NCI-H446 treated with DMSO at 0.1 percent for 48 hours (cell line): ENCODE results near the gene STARD10.

Experiments
- DNase-seq: peaks from one replicate; lab custom pipeline; 2025; lab: John Stamatoyannopoulos, UW

Gene STARD10

GRCh38 chr11:72780296-72781062 lies 13.4 kb downstream of the STARD10 start:
- no peak for DNase-seq

GRCh38 chr11:72779495-72780128 lies 14.2 kb downstream of the STARD10 start:
- DNase-seq = no peak

GRCh38 chr11:72778535-72779494 lies 15.0 kb downstream of the STARD10 start:
- DNase-seq = no peak

- DNase-seq = no peak
Observed at GRCh38 chr11:72777755-72778278, 16.0 kb downstream of the STARD10 start.

- DNase-seq = no peak
Observed at GRCh38 chr11:72776844-72777754, 16.7 kb downstream of the STARD10 start.

- no peak for DNase-seq
Observed at GRCh38 chr11:72776117-72776843, 17.6 kb downstream of the STARD10 start.

- no peak for DNase-seq
Observed at GRCh38 chr11:72775288-72776110, 18.3 kb downstream of the STARD10 start.

DNA sequence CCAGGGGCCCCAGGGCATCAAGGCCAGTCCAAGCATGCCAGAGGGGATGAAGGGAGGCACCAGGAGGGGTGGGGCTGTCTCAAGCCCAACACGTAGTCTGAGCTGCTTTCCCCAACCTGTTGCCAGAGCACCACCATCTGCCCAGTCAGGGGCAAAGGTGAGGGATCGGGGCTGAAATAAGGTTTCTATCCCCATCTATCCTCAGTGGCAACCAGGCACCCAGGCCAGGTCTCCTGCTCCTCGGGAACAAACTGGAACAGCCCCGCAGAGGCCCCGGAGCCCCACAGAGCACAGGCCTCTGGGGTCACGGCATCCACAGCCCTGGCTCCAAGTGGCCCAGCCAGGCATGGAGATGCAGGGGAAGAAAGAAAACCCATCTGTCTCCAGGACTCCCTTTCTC lies 19.3 kb downstream of the STARD10 start:
- DNase-seq = no peak

- no peak for DNase-seq
Observed at GRCh38 chr11:72773696-72774095, 20.2 kb downstream of the STARD10 start.

GRCh38 chr11:72773291-72773690 lies 20.6 kb downstream of the STARD10 start:
- peak; percentile 27 for DNase-seq

GRCh38 chr11:72772059-72772458 lies 21.8 kb downstream of the STARD10 start:
- DNase-seq = no peak

GRCh38 chr11:72771507-72771906 lies 22.3 kb downstream of the STARD10 start:
- DNase-seq = no peak

DNA sequence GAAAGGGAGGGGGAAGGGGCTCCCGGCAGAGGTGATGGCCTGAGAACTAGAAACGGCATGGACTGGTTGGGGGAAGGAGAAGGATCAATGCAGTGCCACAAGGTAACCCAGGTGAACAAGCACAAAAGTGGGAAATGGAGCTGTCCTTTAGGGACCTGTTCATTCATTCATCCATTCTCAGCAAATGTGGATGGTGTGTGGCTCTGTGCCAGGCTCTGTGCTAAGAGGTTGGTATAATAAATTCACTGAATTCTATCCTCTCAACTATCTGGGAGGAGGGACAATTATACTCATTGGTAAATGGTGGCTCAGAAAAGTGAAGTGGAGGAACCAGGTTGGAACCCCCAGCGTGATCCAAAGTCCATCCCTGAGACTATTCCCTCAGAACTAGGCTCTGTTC lies 23.0 kb downstream of the STARD10 start:
- DNase-seq = no peak

DNA sequence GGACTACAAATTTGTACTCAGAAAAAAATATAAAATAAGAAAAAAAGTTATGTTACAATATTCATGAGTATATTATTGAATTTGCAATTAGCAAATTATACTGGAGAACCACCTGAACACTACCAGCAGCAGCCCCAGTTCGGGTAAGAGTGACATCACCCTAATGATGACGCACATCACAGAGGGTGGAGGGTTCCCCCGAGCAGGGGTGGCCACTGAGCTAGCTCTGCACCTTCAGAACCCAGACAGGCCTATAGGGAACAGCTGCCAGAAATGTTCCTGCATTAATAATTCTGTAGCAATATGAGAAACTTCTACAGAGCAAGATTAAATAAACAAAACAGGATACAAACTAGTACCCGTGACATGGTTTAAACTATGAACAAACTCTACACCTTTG lies 24.2 kb downstream of the STARD10 start:
- no peak for DNase-seq

DNA sequence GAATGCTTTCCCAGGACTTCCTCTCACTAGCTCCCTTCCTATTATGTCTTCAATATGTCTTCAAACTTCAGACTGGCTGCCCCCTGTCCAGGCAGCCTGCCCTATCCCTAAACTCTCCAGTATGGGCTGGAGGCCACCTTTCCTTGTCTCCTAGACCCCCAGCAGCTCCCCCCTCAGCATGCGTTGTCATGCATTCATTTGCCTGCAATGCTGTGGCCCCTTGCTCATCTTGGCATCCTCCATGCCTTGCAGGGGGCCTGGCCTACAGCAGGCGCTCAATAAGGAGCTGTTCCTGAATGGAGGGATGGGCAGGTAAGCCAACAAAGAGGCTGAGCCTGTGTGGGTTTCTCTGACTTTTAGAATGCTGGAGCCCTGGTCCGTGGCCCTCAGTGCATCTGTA lies 25.3 kb downstream of the STARD10 start:
- no peak for DNase-seq

GRCh38 chr11:72767203-72768062 lies 26.4 kb downstream of the STARD10 start:
- DNase-seq = no peak

DNA sequence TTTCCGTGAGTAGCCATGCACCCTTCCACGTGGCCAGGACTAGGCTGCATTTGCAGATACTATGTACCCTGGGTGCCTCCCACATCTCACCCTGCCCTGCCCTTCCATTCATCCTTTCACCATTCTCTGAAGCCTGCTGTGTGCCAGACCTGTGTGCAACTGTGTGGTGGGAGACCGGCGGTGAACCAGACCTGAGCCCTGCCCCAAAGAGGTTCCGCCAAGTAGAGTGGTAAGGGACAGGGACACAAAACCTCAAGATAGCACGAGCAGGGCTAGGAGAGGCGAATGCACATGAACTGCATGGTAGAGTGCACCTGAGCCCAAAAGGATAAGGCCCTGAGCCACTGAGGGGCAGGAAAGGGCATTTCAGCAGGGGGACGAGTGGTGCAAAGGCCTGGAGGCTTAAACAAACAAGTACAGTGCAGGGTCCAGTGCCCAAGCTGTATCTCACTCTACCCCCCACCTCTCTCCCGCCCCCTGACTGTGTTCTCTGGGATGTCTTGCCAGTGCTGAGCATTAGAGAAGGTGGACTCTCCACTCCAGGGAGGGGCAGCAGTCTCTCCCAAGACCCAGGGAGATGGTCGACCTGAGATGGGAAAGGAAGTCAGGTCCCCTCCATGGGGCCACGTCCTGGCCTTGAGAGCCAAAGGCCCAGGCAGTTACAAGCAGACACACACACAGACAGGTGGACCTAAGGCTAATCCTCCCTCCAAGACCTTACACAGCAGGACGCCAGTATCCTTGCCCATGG lies 27.5 kb downstream of the STARD10 start:
- no peak for DNase-seq

DNA sequence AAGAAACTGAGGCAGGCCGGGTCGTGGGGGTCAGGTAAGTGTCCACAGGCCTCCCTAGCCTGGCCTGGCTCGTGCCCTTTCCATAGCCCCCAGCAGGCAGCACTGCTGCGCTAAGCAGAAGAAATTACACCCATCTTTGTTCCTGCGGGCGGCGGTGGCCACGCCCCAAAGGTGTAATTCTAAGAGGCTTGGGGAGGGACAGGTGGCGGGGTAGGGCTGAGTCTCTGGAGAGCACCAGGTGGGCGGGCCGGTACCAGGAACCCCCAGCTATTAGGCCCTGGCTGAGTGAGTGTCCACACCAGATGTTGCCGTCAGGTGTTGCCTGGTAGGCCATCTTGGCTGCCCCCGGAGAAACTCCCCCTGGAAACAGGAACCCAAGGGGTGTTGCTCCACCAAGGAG lies 29.3 kb downstream of the STARD10 start:
- no peak for DNase-seq
